Neuronal stem cell (in vitro differentiated cells): ENCODE measurements around the gene DHRS11.
A peak's percentile ranks its signal among the peaks of the same experiment; 100 is the strongest.

Experiments used
- DNase-seq: peaks from one replicate; pipeline ENCODE4 v3.0.0-alpha.2; 2013; ENCODE audit warnings: low spot score
- H2AFZ ChIP-seq: one replicate; pipeline ENCODE4 v1.6.1; 2013; ENCODE audit warnings: mild to moderate bottlenecking, low read length, inconsistent platforms
- H2AK5ac ChIP-seq: 2 replicates; pipeline ENCODE4 v1.6.1; 2013; ENCODE audit warnings: low read depth, mild to moderate bottlenecking, inconsistent platforms, low read length, moderate library complexity, mixed read lengths
- H2BK120ac ChIP-seq: 2 replicates; pipeline ENCODE4 v1.6.1; 2013; ENCODE audit warnings: low read depth, mild to moderate bottlenecking, inconsistent platforms, low read length, moderate library complexity, mixed read lengths
- H2BK12ac ChIP-seq: one replicate; pipeline ENCODE4 v1.6.1; 2013; ENCODE audit warnings: low read length, inconsistent platforms
- H2BK15ac ChIP-seq: 2 replicates; pipeline ENCODE4 v1.6.1; 2013; ENCODE audit warnings: mild to moderate bottlenecking, low read length, inconsistent platforms, mixed read lengths
- H2BK5ac ChIP-seq: one replicate; pipeline ENCODE4 v1.6.1; 2013; ENCODE audit warnings: inconsistent platforms, mild to moderate bottlenecking, low read length, moderate library complexity
- H3K14ac ChIP-seq: one replicate; pipeline ENCODE4 v1.6.1; 2013; ENCODE audit warnings: low read length, inconsistent platforms
- H3K18ac ChIP-seq: 2 replicates; pipeline ENCODE4 v1.6.1; 2013; ENCODE audit warnings: low read length, inconsistent platforms
- H3K23ac ChIP-seq: 2 replicates; pipeline ENCODE4 v1.6.1; 2013; ENCODE audit warnings: low read depth, mild to moderate bottlenecking, mixed read lengths, low read length, inconsistent platforms; ENCODE audit not compliant: poor library complexity
- H3K27ac ChIP-seq: replicated peaks from 3 replicates; pipeline ENCODE4 v1.5.1; 2013; ENCODE audit warnings: low read length, inconsistent platforms
- H3K27me3 ChIP-seq, 3 experiments: 2 replicates each; pipeline ENCODE4 v1.6.1; 2013; ENCODE audit warnings: low read length in 3 of 3, mild to moderate bottlenecking in 2 of 3, inconsistent platforms in 1 of 3, low read depth in 1 of 3, mixed read lengths in 1 of 3, moderate library complexity in 1 of 3; ENCODE audit not compliant: control insufficient read depth in 3 of 3, insufficient read depth in 3 of 3
- H3K36me3 ChIP-seq, 2 donors: replicated peaks in 1 of 2; 2 replicates each; pipeline ENCODE4 v1.6.1; 2013; ENCODE audit warnings: low read length in 2 of 2; ENCODE audit not compliant: control insufficient read depth in 2 of 2, insufficient read depth in 2 of 2
- H3K4ac ChIP-seq: 2 replicates; pipeline ENCODE4 v1.6.1; 2013; ENCODE audit warnings: inconsistent platforms, mild to moderate bottlenecking, low read length, moderate library complexity
- H3K4me1 ChIP-seq, 2 donors: 1 replicate in 1 of 2; 2 replicates in 1 of 2; pipeline ENCODE4 v1.6.1; 2013; ENCODE audit warnings: low read length in 2 of 2, low read depth in 1 of 2; ENCODE audit not compliant: control insufficient read depth in 2 of 2, insufficient read depth in 1 of 2
- H3K4me2 ChIP-seq: one replicate; pipeline ENCODE4 v1.6.1; 2013; ENCODE audit warnings: mild to moderate bottlenecking, low read length, inconsistent platforms; ENCODE audit not compliant: insufficient read depth, poor library complexity, severe bottlenecking
- H3K4me3 ChIP-seq, 2 donors: 2 replicates each; pipeline ENCODE4 v1.5.1; 2013; ENCODE audit warnings: low read length in 2 of 2, mild to moderate bottlenecking in 2 of 2, inconsistent platforms in 1 of 2, moderate library complexity in 1 of 2
- H3K79me1 ChIP-seq: one replicate; pipeline ENCODE4 v1.6.1; 2013; ENCODE audit warnings: low read depth, mild to moderate bottlenecking, inconsistent platforms, low read length, moderate library complexity
- H3K9ac ChIP-seq: one replicate; pipeline ENCODE4 v1.6.1; 2013; ENCODE audit warnings: mild to moderate bottlenecking, low read depth, low read length, inconsistent platforms; ENCODE audit not compliant: poor library complexity
- H3K9me3 ChIP-seq, 2 donors: replicated peaks in 1 of 2; 2 replicates each; pipeline versions ENCODE3 to v1.6.1; 2013; ENCODE audit warnings: low read length in 2 of 2, mild to moderate bottlenecking in 2 of 2, inconsistent platforms in 1 of 2, low read depth in 1 of 2, mixed read lengths in 1 of 2, moderate library complexity in 1 of 2; ENCODE audit not compliant: control insufficient read depth in 2 of 2, insufficient read depth in 1 of 2
- H4K8ac ChIP-seq: one replicate; pipeline ENCODE4 v1.6.1; 2013; ENCODE audit warnings: low read depth, mild to moderate bottlenecking, inconsistent platforms, low read length, moderate library complexity
- H4K91ac ChIP-seq: one replicate; pipeline ENCODE4 v1.6.1; 2013; ENCODE audit warnings: low read length, low read depth, mild to moderate bottlenecking, inconsistent platforms; ENCODE audit not compliant: poor library complexity
- WGBS, 2 donors: extraction: QIAGEN DNeasy Blood & Tissue Kit; methylation state at CpG; one replicate each; pipeline ENCODE4 v1.1.7; 2013; ENCODE audit warnings: missing lambda C conversion rate in 2 of 2, mixed read lengths in 1 of 2; ENCODE audit not compliant: insufficient read length in 2 of 2, insufficient replicate concordance in 1 of 2; ENCODE audit errors: extremely low coverage in 2 of 2; 5-methylcytosine and 5-hydroxymethylcytosine counted together

DHRS11 gene

GRCh38 chr17:36594626-36595401, 3.1 kb downstream of the DHRS11 start:
- no peak overlapping the region for H3K18ac ChIP-seq
- H4K8ac ChIP-seq, result no peak overlapping the region
- no peak overlapping the region for H2AFZ ChIP-seq
- no peaks in the 10 kb centered on the region for H3K27me3 ChIP-seq
- no peak overlapping the region for H3K4me2 ChIP-seq
- peaks cover 7% of the 10 kb centered on the region for H3K79me1 ChIP-seq
- H2BK15ac ChIP-seq, result no peak overlapping the region
- WGBS, 2 donors, result no CpG with 5 or more reads among the region's 13 CpGs
- no peaks in the 10 kb centered on the region for H3K9me3 ChIP-seq
- no peak for DNase-seq
- no peak overlapping the region for H2AK5ac ChIP-seq
- peaks cover 13 to 16% of the 10 kb centered on the region in 2 donors for H3K4me1 ChIP-seq
- no peak overlapping the region for H3K9ac ChIP-seq
- H3K14ac ChIP-seq, result no peak overlapping the region
- H2BK5ac ChIP-seq, result peak overlapping the region; percentile 33
- H3K27ac ChIP-seq, result no peak overlapping the region
- H3K4me3 ChIP-seq, result no peak overlapping the region
- no peak overlapping the region for H2BK120ac ChIP-seq
- peaks cover 9 to 45% of the 10 kb centered on the region in 2 donors for H3K36me3 ChIP-seq
- H4K91ac ChIP-seq, result no peak overlapping the region
- H2BK12ac ChIP-seq, result no peak overlapping the region
- H3K23ac ChIP-seq, result no peak overlapping the region
- no peak overlapping the region for H3K4ac ChIP-seq

- H4K8ac ChIP-seq, result no peak overlapping the region
- peaks cover 14 to 21% of the 10 kb centered on the region in 2 donors for H3K4me1 ChIP-seq
- no peak overlapping the region for H2BK120ac ChIP-seq
- H3K23ac ChIP-seq, result no peak overlapping the region
- no peak overlapping the region for H3K18ac ChIP-seq
- no peak overlapping the region for H4K91ac ChIP-seq
- no peak for DNase-seq
- WGBS, 2 donors, result no CpG with 5 or more reads among the region's 6 CpGs
- peaks cover 0 to 2% (median 0%) of the 10 kb centered on the region in 3 experiments for H3K27me3 ChIP-seq
- no peak overlapping the region for H3K9ac ChIP-seq
- no peak overlapping the region for H2AK5ac ChIP-seq
- H2BK15ac ChIP-seq, result no peak overlapping the region
- H3K27ac ChIP-seq, result no peak overlapping the region
- no peak overlapping the region for H3K4ac ChIP-seq
- no peak overlapping the region for H2BK12ac ChIP-seq
- peaks cover 7% of the 10 kb centered on the region for H3K79me1 ChIP-seq
- no peak overlapping the region for H3K4me2 ChIP-seq
- H3K36me3 ChIP-seq, result peaks cover 9 to 32% of the 10 kb centered on the region in 2 donors
- no peak overlapping the region for H2AFZ ChIP-seq
- no peak overlapping the region for H3K4me3 ChIP-seq
- H3K14ac ChIP-seq, result no peak overlapping the region
- H3K9me3 ChIP-seq, result no peaks in the 10 kb centered on the region
- H2BK5ac ChIP-seq, result no peak overlapping the region
Measured at GRCh38 chr17:36597226-36597625, 5.5 kb downstream of the DHRS11 start.

DNA sequence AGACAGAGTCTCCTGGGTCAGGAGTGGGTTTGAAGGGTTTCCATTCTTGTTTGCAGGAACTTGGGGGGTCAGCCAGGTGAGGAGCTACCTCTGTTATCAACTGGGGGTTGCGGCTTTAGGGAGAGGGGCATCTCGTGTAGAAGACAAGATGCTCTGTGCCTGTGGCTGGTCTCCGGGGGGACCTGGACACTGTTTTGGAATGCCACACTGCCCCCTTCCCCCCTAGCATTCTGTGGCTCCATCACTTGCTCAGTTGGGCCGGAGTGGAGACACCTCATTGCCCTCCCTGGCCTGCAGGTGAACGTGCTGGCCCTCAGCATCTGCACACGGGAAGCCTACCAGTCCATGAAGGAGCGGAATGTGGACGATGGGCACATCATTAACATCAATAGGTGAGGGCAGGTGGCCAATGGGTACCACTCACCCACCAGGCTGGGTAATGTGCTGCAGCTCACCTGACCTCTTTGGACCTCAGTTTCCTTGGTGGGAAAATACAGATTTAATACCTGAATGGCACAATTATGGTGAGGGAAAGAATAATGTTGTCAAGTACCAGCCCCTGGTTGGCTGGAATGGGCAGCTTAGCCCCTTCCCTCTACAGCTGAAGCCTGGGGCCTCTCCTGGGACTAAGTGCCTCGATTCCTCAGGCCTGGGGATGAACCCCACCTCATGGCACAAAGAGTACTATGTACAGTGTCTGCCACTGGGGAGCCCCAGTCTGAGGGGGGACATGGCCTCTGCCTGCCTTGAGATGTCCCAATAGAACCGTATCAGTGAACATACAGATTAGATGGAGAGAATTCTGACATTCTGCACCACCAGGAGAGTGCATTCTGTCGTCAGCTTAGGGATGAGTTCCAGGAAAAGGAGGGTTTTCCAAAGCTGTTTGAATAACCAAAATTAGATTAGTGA, 6.4 kb downstream of the DHRS11 start:
- Histone ChIP-seq H3K4me2 (no peak overlapping the region), H2AK5ac (no peak overlapping the region), H3K27me3 (peaks cover 0 to 2% (median 0%) of the 10 kb centered on the region in 3 experiments), H3K4ac (no peak overlapping the region), H2AFZ (no peak overlapping the region), H3K23ac (no peak overlapping the region), H3K4me3 (no peak overlapping the region), H4K8ac (no peak overlapping the region), H4K91ac (no peak overlapping the region), H2BK12ac (no peak overlapping the region), H3K79me1 (peaks cover 6% of the 10 kb centered on the region), H3K9me3 (no peaks in the 10 kb centered on the region), H3K18ac (no peak overlapping the region), H3K4me1 (peaks cover 14 to 20% of the 10 kb centered on the region in 2 donors), H2BK5ac (no peak overlapping the region), H2BK120ac (no peak overlapping the region), H3K9ac (no peak overlapping the region), H3K14ac (no peak overlapping the region), H3K36me3 (peaks cover 9 to 32% of the 10 kb centered on the region in 2 donors), H2BK15ac (no peak overlapping the region), H3K27ac (no peak overlapping the region)
- no CpG with 5 or more reads among the region's 11 CpGs for WGBS, 2 donors
- no peak for DNase-seq

- no CpG with 5 or more reads among the region's 13 CpGs for WGBS, 2 donors
- no peak overlapping the region for H3K23ac ChIP-seq
- H3K79me1 ChIP-seq, result peaks cover 6% of the 10 kb centered on the region
- no peak overlapping the region for H3K14ac ChIP-seq
- H2AK5ac ChIP-seq, result peak overlapping the region; percentile 24
- peaks cover 0 to 2% (median 0%) of the 10 kb centered on the region in 3 experiments for H3K27me3 ChIP-seq
- H2BK15ac ChIP-seq, result no peak overlapping the region
- no peak overlapping the region for H3K4ac ChIP-seq
- H3K4me3 ChIP-seq, result no peak overlapping the region
- H3K36me3 ChIP-seq, result peaks cover 9 to 32% of the 10 kb centered on the region in 2 donors
- no peak overlapping the region for H4K8ac ChIP-seq
- H3K18ac ChIP-seq, result no peak overlapping the region
- H3K4me2 ChIP-seq, result no peak overlapping the region
- no peak overlapping the region for H2BK12ac ChIP-seq
- H3K27ac ChIP-seq, result no peak overlapping the region
- no peak overlapping the region for H2BK5ac ChIP-seq
- H3K9me3 ChIP-seq, result no peaks in the 10 kb centered on the region
- DNase-seq, result no peak
- H3K9ac ChIP-seq, result peak overlapping the region; percentile 24
- H2BK120ac ChIP-seq, result no peak overlapping the region
- H2AFZ ChIP-seq, result no peak overlapping the region
- no peak overlapping the region for H4K91ac ChIP-seq
- H3K4me1 ChIP-seq, result peaks cover 12 to 15% of the 10 kb centered on the region in 2 donors
Measured at GRCh38 chr17:36598951-36599401, 7.3 kb downstream of the DHRS11 start.
